IPS-18a (cell line): Measurements from ENCODE around the gene NEDD4L.

ENCODE experiments used
- H3K27ac ChIP-seq: one replicate; pipeline ENCODE4 v1.5.1; 2013; ENCODE audit warnings: low read length
- H3K27me3 ChIP-seq: one replicate; pipeline ENCODE4 v1.6.1; 2013; ENCODE audit warnings: mild to moderate bottlenecking, low read length; ENCODE audit not compliant: control insufficient read depth, insufficient read depth
- H3K36me3 ChIP-seq: one replicate; pipeline ENCODE4 v1.6.1; 2013; ENCODE audit warnings: low read depth, low read length; ENCODE audit not compliant: control insufficient read depth
- H3K4me1 ChIP-seq: one replicate; pipeline ENCODE4 v1.6.1; 2013; ENCODE audit warnings: low read depth, low read length; ENCODE audit not compliant: control insufficient read depth
- H3K4me3 ChIP-seq: one replicate; pipeline ENCODE4 v1.5.1; 2013; ENCODE audit warnings: low read length
- H3K9ac ChIP-seq: one replicate; pipeline ENCODE4 v1.6.1; 2013; ENCODE audit warnings: mild to moderate bottlenecking, low read length, moderate library complexity
- H3K9me3 ChIP-seq: one replicate; pipeline ENCODE4 v1.6.1; 2013; ENCODE audit warnings: low read depth, low read length; ENCODE audit not compliant: control insufficient read depth

NEDD4L gene

DNA sequence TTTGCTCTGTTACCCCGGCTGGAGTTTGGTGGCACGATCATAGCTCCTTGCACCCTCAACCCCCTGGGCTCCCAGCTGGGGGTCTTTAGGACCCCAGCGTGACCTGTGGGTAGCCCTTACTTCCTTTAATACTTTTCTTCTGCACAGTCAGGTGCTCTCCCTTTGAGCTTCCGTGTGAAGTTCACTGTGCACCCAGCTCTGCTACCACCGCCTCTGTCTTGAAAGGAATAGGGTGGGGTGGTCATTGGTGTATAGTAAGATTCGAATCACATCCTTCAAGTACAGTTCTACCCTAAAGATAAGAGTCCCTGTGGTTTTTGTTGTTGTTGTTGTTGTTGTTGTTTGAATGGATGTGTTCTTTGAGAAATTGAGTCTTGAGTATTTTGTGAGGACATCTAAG lies 267.4 kb downstream of the NEDD4L start:
- H3K4me1 ChIP-seq, result peaks cover 5% of the 10 kb centered on the region
- no peaks in the 10 kb centered on the region for H3K36me3 ChIP-seq
- H3K9me3 ChIP-seq, result no peaks in the 10 kb centered on the region
- H3K9ac ChIP-seq, result no peak overlapping the region
- no peaks in the 10 kb centered on the region for H3K27me3 ChIP-seq
- no peak overlapping the region for H3K27ac ChIP-seq
- no peak overlapping the region for H3K4me3 ChIP-seq

DNA sequence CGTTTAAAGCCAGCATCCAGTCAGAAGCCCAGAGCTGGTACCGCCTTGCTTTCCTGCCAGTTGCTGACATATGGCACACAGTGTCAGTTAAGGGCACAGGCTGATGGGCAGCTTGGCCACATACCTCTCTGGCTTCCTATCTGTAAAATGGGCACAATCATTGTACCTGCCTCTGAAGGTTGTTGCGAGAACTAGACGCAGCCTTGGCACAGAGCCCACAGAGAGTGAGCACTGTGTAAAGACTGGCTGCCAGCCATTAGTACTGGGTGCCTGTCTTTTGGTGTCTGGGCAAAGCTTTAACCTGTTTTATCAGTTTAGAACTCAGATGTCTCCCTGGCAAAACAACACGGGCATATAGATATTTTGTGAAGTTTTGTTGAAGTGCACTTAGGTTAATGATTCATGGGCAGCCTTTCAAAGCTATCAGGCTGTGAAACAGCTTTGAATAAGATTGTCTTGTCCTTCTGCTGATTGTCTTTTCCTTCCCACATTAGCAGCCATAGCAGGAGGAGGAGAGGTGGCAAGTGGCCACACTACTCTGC lies 269.5 kb downstream of the NEDD4L start:
- H3K9ac ChIP-seq, result no peak overlapping the region
- no peaks in the 10 kb centered on the region for H3K9me3 ChIP-seq
- H3K27me3 ChIP-seq, result no peaks in the 10 kb centered on the region
- no peaks in the 10 kb centered on the region for H3K36me3 ChIP-seq
- H3K4me3 ChIP-seq, result no peak overlapping the region
- peaks cover 15% of the 10 kb centered on the region for H3K4me1 ChIP-seq
- H3K27ac ChIP-seq, result no peak overlapping the region

DNA sequence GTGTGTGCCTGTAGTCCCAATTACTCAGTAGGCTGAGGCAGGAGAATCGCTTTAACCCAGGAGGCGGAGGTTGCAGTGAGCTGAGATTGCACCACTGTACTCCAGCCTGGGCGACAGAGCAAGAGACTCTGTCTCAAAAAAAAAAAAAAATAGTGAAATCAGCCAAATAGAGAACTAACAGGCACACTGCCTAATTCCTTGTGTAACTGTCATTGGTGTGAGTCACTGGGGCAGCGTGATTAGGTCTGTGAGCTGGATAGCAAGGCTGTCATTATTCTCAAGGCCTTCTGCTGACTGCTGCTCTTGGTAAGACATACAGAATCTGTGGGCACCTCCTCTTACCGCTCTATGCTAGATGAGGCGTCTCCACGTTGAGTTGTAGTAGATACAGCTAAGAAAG lies 270.3 kb downstream of the NEDD4L start:
- H3K4me1 ChIP-seq, result peaks cover 15% of the 10 kb centered on the region
- no peak overlapping the region for H3K4me3 ChIP-seq
- H3K9ac ChIP-seq, result no peak overlapping the region

DNA sequence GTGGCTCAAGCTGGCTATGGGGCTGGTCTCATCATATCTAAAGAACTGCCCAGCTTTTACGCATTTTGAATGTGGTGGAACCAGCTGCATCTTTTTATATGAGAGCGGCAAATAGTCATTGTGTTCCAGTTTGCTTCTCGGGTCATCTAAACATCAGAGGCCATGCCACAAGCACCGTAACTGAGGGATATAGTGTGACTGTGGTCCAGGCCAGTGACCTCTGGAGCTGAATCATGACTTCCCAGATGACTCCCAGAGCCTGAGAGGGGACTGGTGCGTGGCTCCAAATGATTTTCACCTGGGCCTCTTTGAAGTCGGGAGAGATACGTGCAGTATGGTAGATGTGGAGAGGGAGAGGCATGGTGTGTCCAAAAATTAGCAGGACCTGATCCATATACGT lies 271.0 kb downstream of the NEDD4L start:
- H3K9ac ChIP-seq, result no peak overlapping the region
- H3K27me3 ChIP-seq, result no peaks in the 10 kb centered on the region
- no peaks in the 10 kb centered on the region for H3K36me3 ChIP-seq
- peaks cover 15% of the 10 kb centered on the region for H3K4me1 ChIP-seq
- H3K27ac ChIP-seq, result no peak overlapping the region
- no peak overlapping the region for H3K4me3 ChIP-seq
- no peaks in the 10 kb centered on the region for H3K9me3 ChIP-seq

More for the DNA sequence above, 270.3 kb downstream of the NEDD4L start:
- no peaks in the 10 kb centered on the region for H3K36me3 ChIP-seq
- H3K27me3 ChIP-seq, result no peaks in the 10 kb centered on the region
- H3K9me3 ChIP-seq, result no peaks in the 10 kb centered on the region
- no peak overlapping the region for H3K27ac ChIP-seq

DNA sequence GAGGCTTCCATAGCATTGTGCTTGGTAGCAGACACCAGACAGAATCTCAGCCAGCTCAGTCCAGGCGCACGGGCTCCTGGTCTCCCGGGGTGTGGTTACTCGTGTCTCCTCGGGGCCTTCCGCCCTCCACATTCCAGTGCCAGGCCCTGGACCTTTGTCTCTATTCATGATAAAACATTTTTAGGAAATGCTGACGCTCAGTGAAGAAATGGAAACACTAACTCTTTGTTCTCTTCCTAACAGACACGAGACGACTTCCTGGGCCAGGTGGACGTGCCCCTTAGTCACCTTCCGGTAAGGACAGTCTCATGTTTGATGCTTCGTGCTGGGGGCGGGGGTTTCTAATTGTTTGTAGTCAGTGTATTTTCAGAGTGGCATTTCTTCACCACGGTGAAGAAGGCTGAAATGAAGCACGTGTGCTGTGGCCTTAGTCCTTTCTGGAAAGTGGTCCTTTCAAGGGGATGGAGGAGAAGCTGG lies 271.8 kb downstream of the NEDD4L start:
- no peak overlapping the region for H3K4me3 ChIP-seq
- no peak overlapping the region for H3K27ac ChIP-seq
- H3K36me3 ChIP-seq, result no peaks in the 10 kb centered on the region
- no peaks in the 10 kb centered on the region for H3K9me3 ChIP-seq
- H3K4me1 ChIP-seq, result peaks cover 15% of the 10 kb centered on the region
- no peaks in the 10 kb centered on the region for H3K27me3 ChIP-seq
- no peak overlapping the region for H3K9ac ChIP-seq

DNA sequence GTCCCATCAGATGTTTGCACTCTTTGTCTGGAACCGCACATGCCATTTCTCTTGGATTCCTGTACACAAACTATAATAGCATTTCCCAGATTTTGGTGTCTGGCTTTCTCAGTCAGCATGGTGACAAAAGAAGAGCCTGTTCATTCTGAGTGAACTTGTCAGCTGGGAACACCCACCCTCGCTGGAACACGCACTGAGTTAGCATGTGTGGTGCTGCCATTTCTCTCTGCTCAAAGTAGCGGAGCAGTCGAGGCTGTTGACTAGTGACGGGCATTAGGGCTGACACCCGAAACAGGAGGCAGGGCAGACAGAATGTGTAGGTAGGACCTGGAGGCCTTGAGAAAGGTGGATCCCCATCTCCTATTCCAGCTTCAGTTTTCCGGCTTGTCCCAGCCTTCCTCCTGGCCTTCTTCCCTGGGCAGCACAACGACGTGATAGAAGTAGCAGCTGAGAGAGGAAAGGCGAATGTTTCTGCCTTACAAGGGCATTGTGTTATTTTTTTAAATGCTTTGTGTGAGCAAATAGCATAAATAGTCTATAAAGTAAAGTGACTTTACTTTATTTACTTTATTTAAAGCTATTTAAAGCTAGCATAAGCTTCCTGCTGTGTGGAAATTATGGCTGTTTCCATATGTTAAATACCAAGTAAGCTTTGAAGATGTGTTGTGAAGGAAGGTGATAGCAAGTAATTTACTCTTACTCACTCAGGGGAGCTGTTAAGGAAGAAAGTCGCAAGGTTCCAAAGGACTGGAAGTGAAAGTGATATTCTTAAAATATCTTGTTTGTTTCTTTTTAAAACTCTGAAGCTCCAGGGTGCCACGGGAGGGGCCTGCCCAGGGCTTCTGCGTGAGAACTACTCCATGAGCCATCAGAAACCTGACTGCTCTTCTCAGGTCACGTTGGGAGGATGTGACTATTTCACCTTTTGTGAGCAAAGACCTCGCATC lies 272.6 kb downstream of the NEDD4L start:
- Histone ChIP-seq H3K27me3 (no peaks in the 10 kb centered on the region), H3K9ac (no peak overlapping the region), H3K4me3 (no peak overlapping the region), H3K27ac (no peak overlapping the region), H3K36me3 (no peaks in the 10 kb centered on the region), H3K4me1 (peaks cover 15% of the 10 kb centered on the region), H3K9me3 (no peaks in the 10 kb centered on the region)

DNA sequence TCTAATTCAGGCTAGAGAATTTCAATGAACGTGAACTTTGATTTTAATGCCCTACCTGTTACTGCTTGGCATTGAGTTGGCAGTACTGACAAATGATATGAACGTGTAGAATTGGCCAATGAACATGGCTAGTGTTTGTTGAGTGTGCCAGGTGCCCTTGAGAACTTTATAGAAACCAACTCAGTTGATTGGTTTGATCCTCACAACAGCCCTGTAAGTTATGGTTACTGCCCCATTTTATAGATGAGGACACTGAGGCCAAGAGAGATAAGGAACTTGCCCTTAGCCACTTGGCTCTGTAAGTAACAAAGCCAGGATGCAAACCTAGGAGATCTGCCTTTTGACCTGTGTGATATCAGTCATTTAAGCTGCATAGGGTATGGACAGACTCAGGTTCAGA lies 275.7 kb downstream of the NEDD4L start:
- peaks cover 15% of the 10 kb centered on the region for H3K4me1 ChIP-seq
- peaks cover 8% of the 10 kb centered on the region for H3K36me3 ChIP-seq
- H3K4me3 ChIP-seq, result no peak overlapping the region
- no peak overlapping the region for H3K27ac ChIP-seq
- no peaks in the 10 kb centered on the region for H3K9me3 ChIP-seq
- no peaks in the 10 kb centered on the region for H3K27me3 ChIP-seq
- H3K9ac ChIP-seq, result no peak overlapping the region

DNA sequence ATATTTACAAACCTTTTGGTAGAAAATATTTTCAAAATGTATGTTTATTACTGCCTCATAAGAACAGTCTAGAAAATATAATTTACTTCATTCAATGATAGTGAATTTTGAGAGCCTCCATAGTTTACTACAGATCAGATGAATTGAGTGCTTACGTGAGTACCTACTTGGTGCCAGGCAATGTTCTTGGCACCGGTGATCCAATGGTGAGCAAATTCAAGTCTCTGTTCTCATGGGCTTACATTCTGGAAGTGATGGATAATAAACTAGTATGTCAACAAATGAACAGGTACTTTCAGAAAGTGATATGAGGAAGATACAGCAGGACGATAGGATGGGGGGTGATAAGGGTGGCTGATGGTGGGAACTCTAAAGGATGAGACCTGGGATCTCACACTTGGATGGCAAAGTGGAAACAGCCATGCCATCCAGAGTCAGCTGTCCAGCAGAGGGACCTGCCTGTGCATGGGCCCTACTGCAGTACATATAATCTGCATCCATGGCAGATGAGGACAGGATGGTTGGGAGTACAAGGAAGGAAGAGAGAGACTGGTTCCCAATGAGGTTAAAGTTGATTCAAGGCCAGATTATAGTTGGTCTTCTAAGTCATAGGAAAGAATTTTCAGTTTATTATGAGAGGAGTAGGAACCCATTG lies 277.0 kb downstream of the NEDD4L start:
- Histone ChIP-seq H3K9ac (no peak overlapping the region), H3K4me3 (no peak overlapping the region), H3K36me3 (peaks cover 20% of the 10 kb centered on the region), H3K27ac (no peak overlapping the region), H3K27me3 (no peaks in the 10 kb centered on the region), H3K4me1 (peaks cover 13% of the 10 kb centered on the region), H3K9me3 (no peaks in the 10 kb centered on the region)

DNA sequence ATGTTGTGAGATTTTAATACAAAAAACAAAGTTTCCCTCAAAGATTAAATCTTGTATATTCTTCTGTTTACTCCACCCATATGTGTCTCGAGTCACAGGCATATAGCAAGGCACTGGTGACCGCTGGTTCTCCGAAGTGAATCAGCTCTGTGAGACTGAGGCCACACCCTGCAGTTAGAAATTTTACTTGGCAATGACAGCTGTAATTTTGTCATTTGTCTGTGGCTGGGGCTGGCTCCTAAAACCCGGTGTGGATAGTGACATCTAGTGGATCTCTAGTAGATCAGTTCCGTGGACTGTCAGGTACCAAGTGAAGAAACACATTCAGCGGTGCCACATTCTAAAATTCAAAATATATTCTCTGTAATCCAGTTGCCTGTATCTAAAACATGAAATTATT lies 278.0 kb downstream of the NEDD4L start:
- Histone ChIP-seq H3K27me3 (no peaks in the 10 kb centered on the region), H3K27ac (no peak overlapping the region), H3K9ac (no peak overlapping the region), H3K36me3 (peaks cover 20% of the 10 kb centered on the region), H3K9me3 (no peaks in the 10 kb centered on the region), H3K4me3 (no peak overlapping the region), H3K4me1 (peaks cover 4% of the 10 kb centered on the region)

DNA sequence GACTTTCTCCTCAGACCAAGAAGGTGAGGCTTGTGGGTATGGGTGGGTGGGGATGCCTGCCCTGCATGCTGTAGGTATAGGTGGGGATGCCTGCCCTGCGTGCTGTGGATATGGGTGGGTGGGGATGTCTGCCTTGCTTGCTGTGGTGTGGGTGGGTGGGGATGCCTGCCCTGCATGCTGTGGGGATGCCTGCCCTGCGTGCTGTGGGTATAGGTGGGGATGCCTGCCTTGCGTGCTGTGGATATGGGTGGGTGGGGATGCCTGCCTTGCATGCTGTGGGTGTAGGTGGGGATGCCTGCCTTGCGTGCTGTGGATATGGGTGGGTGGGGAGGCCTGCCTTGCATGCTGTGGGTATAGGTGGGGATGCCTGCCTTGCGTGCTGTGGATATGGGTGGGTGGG lies 278.4 kb downstream of the NEDD4L start:
- no peak overlapping the region for H3K27ac ChIP-seq
- no peak overlapping the region for H3K9ac ChIP-seq
- no peaks in the 10 kb centered on the region for H3K27me3 ChIP-seq
- no peak overlapping the region for H3K4me3 ChIP-seq
- H3K9me3 ChIP-seq, result no peaks in the 10 kb centered on the region
- peaks cover 20% of the 10 kb centered on the region for H3K36me3 ChIP-seq
- H3K4me1 ChIP-seq, result no peaks in the 10 kb centered on the region

DNA sequence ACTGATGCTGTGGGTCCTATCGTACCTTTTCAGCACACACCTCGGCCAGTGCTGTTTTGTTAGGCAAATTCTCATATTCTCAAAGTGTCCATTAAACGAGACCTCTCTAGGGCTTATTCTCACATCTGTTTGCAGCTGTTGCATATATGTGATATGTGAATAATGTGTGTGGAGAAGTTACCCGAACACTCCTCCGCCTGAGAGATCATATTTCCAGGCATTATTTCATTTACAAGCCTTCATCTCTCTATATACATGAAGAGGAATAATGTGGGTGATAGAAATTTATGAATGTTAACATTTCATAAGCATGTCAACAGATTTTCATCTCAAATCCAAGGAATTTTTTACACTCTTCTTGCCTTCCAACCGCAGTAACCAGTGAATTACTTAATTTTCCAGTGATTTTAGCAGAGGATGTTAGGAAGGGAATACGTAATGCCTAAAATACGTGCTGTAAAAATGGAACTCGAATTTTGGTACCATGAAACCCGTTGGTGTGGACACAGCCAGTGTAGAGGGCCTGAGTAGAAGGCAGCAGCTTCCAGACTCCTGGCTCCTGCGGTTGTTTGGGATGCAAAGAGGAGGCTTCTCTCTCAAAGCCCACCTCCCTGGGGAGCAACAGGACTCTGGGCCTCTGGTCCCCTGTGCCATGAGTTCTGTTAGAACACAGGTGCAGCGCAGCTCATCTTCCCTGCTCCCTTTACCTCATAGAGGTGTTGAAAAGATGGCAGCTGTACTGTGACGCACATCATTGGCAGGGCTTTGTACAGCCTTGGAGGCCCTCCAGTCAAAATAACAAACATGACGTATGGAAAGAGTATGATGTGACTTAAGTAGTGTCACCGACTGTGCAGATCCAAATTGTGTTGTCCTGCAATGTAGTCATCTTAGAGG lies 280.1 kb downstream of the NEDD4L start:
- Histone ChIP-seq H3K27ac (no peak overlapping the region), H3K9me3 (no peaks in the 10 kb centered on the region), H3K9ac (no peak overlapping the region), H3K4me3 (no peak overlapping the region), H3K27me3 (no peaks in the 10 kb centered on the region), H3K4me1 (no peaks in the 10 kb centered on the region), H3K36me3 (peaks cover 23% of the 10 kb centered on the region)
